Measurements from ENCODE around the gene PRICKLE1.

Gene PRICKLE1

DNA sequence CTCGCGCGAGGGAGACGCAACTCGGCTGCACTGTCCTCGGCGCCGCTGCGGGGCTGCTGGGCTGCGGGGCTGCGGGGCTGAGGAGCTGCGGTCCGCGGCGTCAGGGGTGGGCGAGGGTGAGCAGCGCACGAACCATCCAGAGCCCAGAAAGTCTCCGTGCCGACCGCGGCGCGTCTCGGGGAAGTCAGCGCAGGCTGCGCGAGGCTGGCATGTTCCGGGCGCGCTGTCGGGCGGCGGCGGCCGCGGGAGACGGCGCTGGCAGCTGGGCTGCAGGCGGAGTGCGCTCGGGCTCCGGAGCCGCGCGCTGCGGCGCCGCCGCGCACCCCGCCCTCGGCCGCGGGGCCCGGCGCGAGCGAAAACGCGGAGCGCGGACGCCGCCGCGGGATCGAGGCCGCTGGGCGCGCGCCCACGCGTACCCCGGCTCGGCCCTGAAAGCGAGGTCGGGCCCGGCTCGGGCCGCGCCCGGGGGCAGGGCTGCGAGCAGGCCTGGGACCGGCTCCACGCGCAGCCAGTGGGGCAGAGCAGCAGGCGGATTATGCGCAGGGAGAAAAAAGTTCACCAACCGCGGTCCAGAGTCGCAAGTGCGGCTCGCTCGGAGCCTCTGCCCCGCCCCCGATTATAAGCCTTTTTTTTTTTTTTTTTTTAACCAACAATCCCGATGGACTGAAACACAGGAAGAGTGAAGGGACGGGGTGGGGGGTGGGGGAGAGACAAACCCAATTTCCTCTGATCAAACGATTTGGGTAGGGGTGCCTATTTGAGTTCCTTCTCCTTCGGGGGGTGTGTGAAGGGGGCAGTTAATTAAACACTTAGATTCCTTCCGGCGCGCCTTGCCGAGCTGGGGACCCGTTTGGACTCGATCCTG is at the start of gene PRICKLE1:
PRICKLE1 (minus strand) TSS at position 282 of the 865 bp plus-strand sequence. CDS start 117,230 bp downstream, outside the sequence.
- DNase-seq (ENCODE audit: low spot score) = peak; percentile 6

DNA sequence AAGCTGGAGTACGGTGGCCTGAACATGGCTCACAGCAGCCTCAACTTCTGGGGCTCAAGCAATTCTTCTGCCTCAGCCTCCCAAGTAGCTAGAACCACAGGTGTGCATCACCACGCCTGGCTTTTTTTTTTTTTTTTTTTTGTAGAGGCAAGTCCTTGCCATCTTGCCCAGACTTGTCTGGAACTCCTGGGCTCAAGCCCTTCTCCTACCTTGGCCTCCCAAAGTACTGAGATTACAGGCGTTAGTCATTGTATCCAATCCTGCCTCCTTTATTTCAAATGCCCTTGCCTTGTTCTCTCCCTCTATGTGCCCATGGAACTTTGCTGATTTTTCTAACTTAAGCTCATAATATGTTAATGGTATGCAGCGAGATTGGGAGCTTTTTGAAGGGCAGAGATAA is 49.2 kb upstream of the PRICKLE1 start:
- no peak for DNase-seq (ENCODE audit: low spot score)

DNA sequence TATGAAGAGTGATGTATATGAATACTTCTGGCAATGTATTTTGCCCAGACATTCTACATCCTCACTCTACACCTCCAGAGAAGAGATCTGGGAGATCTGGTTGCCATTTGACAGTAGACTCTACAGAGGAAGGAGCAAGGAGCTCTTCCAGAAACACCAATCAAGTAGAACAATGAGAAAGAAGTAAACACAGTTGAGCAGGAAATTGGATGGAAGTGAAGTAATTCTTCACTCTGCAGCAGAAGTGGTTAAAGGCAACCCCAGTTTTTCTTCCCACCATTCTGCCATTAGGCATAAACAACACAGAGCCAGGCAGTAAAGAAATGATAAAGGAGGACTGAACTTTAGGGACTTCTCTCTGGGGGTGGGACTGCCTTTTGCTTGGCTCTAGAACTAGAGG is 48.5 kb upstream of the PRICKLE1 start:
- no peak for DNase-seq (ENCODE audit: low spot score)

DNA sequence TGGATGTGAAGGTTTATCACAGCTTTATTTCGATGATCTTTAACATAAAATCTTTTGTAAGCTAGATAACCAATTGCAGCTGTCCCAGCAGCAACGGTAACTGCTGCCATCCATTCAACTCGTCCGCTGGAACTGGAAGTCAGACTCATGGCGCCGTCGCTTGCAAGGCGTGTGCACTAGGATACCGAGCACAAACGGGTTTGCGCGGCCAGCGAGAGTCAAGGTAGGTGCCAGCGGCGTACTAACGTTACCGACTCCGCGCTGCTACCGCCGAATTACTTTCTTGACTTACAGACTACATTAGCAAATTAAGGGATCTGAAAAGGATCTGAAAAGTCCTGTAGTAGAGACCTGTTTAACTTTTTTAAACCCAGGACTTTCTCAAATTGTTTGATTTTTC is 47.4 kb upstream of the PRICKLE1 start:
- no peak for DNase-seq (ENCODE audit: low spot score)

DNA sequence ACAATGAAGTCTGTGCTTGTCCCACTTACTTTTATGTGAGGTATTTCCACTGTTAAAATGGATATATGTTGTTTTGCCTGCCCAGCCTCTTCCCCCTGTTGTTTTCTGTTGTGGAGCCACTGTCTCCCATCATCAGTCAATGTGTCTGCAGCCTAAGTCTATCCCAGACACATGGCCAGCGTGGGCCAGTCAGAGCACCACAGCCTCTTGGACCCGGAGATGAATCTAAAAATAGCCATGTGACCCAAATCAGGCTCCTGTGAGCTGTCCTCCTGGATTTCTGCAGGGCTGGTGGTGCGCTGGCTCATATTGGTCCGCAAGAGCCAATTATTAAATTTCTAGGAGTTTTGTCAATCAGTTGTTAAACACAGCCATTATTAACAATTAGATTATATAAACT is 44.0 kb upstream of the PRICKLE1 start:
- no peak for DNase-seq (ENCODE audit: low spot score)

DNA sequence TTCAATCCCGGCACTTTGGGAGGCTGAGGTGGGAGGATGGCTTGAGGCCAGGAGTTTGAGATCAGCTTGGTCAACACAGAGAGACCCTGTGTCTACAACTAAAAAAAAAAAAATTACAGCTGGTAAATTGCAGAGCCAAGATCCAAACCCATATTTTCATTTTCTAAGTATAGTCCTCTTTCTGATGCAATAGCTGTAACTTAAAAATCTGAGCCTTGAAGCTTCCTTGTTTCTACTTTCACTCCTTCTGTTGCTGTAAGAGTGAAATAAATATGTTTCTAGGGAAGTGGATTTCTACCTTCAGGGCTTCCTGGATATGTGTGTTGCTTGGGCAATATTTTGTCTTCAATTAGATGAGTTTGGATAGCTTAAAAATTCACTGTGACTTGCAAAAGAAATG is 42.0 kb upstream of the PRICKLE1 start:
- no peak for DNase-seq (ENCODE audit: low spot score)

DNA sequence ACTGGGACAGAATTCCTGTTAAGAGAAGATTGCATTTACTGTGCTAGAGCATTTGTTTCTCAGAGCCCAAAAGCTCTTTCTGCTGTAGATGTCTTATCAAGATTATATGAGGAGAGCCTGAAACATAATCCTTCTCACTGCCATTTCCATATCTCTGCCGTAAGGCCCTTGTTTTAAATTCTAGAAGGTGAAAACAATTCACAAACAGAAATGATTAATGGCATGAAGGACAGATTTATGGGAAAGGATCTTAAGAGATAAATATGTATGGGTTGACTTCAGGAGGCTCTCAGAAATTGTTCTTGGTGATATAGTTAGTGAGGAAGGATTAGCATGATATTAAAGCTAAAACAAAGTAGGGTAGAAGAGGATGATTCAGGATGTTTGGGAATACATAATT is 40.8 kb upstream of the PRICKLE1 start:
- no peak for DNase-seq (ENCODE audit: low spot score)

DNA sequence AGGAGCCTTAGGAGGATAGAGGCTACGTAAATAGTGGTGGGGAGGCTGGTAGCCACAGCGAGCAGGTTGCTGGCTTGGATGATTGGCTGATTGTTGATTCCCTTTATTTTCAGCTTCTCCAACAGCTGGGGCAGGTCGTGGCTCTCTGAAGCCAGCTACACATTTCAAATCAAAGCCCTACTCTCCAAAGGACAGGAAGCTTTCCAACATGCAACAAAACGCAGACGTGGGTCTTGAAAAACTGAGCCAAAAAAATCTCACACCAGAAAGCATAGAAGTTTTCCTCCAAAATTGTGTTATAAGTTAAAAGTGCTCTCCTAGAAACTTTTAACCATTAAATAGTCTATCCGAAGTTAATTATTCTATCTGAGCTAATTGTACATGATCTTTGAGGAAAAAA is 37.6 kb upstream of the PRICKLE1 start:
- DNase-seq (ENCODE audit: low spot score) = no peak

DNA sequence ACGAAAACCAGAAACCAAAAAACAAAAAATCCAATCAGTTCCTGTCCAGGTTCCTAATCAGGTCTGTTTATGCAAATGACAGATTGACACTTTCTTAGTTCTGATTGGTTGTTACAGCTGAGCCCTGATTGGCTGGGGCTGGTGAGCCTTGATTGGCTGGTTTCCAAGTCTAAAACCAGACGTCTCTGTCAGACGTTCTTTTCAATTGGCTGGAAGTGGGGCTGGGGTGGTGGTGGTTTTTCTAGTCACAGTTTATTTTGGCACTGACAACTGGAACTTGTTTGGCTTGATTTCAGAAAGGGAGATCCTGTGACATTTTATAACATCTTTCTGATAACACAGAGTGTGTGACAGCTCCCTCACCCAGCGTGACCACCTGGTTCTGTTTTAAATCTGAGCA is 36.1 kb upstream of the PRICKLE1 start:
- DNase-seq (ENCODE audit: low spot score) = no peak

DNA sequence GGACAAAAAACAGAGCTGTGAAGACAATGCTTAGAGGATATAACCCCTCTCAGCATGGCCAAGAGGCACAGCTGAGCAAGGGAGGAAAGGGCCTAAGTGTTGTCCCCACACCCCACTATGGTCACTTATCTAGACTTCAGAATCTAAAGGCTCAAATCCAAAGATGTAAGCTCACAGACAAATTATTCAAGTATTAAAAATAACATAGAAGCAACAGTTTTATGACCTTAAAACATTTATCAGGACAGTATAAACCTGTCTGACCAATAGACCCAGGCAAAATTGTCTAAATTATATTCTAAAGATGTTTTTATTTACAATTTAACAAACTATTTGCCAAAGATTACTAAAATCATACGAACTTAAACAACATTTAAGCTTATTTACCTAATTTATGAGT is 28.1 kb upstream of the PRICKLE1 start:
- DNase-seq (ENCODE audit: low spot score) = no peak

DNA sequence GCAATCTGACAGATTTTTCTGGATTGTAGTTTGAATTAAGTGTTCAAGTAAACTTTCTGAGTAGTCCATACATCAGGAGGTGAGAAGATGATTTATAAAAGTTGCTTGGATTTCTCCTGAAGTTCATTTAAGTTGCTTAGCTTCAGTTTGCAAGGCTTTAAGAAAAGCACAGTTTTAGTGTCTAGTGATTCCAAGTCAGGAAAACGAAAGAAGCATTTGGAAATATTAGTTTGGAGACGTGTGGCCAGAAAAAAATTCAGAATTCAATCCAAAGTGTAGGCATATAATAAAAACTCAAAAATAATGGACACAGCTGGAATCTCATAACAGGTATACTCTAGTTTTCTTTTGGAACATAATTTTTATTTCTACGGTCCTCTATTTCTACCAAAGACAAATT is 25.5 kb upstream of the PRICKLE1 start:
- no peak for DNase-seq (ENCODE audit: low spot score)

DNA sequence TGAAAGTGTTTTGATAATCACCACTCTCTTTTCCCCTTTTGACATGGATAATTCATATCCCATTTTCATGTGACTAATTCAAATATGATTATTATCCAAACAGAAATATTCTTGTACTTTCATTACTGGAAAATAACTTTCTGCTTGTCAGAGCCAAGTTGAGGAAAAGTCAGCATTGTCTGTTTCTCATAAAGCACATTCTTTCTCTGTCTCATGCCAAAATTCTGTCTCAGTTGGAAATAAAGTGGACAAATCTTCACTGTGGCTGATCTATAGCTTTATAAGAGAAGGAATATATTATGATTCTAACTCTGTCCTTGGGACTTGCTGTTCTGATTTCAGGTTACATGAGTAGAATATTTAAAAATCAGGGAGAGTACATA is 22.7 kb upstream of the PRICKLE1 start:
- DNase-seq (ENCODE audit: low spot score) = no peak

DNA sequence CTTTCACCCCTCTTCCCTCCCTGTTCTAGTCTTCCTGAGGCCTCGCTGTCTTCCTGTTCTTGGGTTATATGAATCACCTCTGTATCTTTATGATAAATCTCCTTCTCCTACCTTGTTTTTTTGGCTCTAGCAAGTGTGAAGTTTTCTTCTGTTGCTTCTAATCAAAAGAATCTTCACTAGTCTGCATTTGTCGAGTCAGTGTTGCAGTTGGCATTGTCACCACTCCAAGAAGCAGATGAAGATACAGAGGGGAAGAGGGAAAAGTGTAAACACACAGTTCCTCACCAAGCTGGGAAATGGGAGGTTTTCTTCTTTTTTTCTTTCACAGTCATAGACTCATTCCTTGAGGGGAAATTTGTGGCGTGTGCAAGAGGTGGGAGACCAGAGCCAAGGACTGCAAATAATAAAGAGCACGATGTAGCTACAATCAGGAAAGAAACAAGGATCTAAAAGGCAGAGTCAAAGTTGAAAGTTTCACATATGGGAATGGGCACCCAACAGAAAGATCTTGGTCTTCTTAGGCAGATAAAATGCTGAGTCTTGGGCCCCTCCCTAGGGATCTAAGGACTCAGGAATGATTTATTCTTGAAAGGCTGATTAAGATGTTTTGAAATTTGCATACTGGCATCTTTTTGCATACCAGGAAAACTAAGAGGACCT is 22.2 kb upstream of the PRICKLE1 start:
- no peak for DNase-seq (ENCODE audit: low spot score)

DNA sequence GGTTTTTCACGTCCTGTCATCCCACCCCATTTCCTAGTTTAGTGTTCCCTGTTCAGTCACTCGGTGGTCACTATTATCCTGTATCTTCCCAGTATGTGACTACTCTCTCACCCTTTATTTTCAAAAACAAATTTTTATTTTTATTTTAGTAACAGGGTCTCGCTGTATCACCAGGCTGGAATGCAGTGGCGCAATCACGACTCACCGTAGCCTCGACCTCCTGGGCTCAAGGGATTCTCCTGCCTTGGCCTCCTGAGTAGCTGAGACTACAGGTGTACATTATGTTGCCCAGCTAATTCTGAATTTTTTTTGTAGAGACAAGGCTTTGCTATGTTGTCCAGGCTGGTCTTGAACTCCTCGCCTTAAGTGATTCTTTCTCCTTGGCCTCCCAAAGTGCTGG is 20.1 kb upstream of the PRICKLE1 start:
- DNase-seq (ENCODE audit: low spot score) = no peak

DNA sequence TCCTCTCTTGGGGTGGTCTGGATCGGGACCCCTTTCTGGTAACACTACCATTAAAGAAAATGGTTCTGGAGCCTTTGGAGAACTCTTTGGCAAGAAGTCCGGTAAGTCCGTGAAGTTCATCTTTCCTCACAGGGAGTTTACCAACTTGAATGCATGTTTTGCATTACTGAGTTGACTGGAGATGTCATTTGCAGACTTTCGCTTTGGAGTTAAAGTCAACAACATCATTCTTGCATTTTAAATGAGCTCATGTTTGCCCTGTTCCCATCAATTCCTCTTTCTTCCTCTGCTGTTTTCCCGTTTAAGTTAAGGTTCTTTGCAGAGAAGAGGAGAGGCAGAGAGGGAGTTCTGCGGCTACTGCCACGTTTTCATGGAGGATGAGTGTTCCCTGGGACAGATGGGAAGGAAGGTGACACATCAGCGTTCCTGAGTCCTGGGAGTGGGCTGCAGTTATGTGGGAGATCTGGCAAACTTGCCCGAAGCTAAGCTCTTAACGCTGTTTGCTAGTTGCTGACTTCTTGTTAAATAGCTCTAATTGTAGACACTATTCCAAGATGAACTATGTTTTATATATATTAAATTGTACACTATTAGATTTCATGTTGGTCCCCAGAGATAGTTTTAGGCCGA is 18.8 kb upstream of the PRICKLE1 start:
- DNase-seq (ENCODE audit: low spot score) = no peak

DNA sequence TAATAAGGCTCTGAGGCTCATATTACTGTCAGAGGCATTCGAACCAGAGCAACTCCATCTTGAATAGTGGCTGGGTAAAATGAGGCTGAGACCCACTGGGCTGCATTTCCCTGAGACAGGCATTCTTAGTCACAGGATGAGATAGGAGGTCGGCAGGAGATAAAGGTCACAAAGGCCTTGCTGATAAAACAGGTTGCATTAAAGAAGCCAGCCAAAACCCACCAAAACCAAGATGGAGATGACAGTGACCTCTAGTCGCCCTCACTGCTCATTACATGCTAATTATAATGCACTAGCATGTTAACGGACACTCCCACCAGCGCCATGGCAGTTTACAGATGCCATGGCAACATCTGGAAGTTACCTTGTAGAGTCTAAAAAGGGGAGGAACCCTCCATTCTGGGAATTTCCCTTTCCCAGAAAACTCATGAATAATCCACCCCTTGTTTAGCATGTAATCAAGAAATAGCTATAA is 18.1 kb upstream of the PRICKLE1 start:
- DNase-seq (ENCODE audit: low spot score) = no peak

DNA sequence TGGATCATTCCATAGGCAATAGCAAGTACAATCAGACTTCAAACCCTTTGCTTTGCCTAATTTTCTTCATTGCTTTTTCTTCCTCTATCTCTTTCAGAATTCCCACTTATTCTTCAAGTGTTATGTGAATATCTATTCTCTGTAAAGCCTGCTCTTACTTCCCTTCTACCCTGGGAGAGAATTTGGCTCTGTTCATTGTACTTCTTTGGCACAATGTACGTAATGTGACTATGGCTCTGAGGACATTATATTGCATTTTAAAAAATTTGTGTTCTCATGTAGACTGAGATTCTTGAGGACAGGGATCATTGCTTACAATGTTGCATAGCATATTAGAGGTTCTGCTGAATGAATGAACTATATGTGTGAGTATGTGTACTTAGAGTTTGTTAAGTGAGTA is 16.9 kb upstream of the PRICKLE1 start:
- DNase-seq (ENCODE audit: low spot score) = no peak

DNA sequence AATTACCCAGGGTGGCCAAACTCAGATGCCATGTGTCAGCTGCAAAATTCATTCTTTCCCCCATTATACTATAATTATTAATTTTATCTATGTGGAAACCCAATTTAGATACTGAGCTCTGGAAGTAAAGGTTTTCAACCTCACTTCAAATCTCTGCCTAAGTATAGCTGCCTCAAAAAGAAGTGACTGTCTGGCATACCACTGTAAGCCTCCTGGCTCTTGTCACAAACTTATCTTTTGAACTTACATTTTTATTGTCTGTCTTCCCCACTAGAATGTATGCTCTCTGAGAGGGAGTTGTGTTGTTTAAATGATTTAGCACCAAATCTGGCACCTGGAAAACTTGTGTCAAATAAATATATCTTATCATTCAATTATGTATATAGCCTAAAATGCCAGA is 16.1 kb upstream of the PRICKLE1 start:
- DNase-seq (ENCODE audit: low spot score) = no peak

DNA sequence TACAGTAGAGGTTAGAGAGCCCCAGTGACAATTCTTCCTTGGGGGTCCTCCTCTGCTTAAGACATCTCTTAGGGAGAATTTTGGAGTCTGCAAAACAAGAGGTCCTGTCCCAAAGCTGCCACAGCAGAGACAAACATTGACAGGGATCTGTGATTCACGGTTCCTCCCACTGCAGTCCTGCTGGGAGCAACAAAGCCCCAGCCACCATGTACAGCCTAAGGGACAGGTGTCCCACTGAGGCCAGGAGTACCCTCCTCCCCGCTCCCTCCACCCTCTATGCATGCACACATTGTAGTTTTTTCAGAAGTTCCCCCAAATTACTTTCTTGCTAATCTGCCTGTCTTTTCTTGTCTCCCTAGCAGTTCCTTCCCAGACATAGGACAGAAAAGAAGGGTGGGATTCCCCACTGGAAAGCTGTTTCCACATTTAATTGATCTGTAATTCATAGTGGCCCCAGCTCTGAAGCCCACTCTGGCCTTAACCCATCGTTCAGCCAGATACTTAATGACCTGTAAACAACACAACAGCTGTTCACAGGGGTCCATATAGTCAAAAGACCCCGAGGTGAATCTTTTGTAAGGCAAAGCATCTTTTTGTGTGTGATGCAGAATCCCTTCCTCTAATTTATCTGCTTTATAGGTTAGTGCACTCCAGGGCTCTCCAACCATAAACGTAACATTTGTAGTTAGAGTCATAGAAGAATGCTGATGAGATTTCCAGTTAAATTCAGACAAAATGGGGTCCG is 13.9 kb upstream of the PRICKLE1 start:
- DNase-seq (ENCODE audit: low spot score) = no peak

DNA sequence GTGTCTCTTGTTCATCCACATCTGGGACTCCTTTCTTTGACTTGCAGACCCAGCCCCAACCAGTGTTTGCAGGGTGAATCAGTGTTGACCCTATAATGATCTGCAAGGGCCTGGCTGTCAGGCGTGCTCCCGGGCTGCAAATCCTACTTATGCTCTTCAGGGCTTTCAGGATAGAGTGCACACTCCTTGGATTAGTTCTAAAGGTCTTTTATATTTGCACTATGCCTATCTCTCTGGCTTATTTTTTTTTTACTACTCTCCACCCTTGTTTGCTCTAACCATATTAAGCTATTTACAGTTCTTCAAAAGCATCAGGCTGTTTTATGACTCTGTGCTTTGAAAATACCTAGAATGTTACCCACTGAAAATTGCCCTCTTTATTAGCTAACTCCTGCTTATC is 4.3 kb upstream of the PRICKLE1 start:
- DNase-seq (ENCODE audit: low spot score) = no peak

DNA sequence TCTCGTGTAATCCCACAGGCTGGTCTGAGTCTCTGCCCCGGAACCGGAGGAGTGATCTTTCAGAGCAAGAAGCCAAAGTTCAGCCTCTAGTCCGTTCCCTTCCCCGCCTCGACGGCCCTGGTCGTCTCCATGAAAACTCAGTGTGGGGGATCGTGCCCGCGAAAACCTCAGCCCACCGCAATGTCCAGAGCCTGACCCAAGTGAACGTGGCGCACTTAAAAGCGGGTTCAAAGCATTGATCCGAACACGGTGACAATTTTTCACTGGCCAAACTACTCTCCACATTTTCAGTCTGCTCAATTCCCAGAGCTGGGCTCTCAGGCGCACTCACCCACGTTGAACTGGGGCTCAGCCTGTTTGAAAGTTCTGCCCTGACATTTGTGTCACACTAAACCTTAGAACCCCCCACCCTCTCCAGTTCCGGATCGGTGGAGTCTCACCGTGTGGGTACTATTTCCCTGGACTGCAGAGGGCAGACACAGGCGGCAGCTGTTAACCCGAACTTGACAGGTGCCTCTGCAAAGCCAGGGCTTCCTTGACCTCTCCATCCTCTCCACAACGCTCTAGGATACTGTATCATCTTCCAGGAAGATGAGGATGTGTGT is 886 bp upstream of the PRICKLE1 start:
- no peak for DNase-seq (ENCODE audit: low spot score)

All from COLO829 (cell line).